ENCODE results near the gene PES1.
A peak's percentile ranks its signal among the peaks of the same experiment; 100 is the strongest.
"Not testable (repeated sequence)": the region's sequence is repeated elsewhere in the genome, so short reads cannot be mapped to it uniquely, and the experiment has no call there.

PES1 gene

GRCh38 chr22:30591588-30592359, at the start of gene PES1:
TSS of gene PES1 (minus strand) at chr22:30591910. CDS start at chr22:30591833, 77 bp downstream.
- DNase-seq = peak; percentile 95

- no peak for DNase-seq
Observed at GRCh38 chr22:30640839-30641430, 49.2 kb upstream of the PES1 start.

GRCh38 chr22:30640361-30640760, 48.7 kb upstream of the PES1 start:
- DNase-seq = no peak

GRCh38 chr22:30637701-30638114, 46.0 kb upstream of the PES1 start:
- DNase-seq = no peak

- DNase-seq = no peak
Observed at GRCh38 chr22:30636226-30637077, 44.7 kb upstream of the PES1 start.

GRCh38 chr22:30635273-30636225, 43.8 kb upstream of the PES1 start, which contains the start of gene SLC35E4:
TSS of gene SLC35E4 (plus strand) at chr22:30635781. CDS start at chr22:30636451, 670 bp downstream.
- peak; percentile 53 for DNase-seq

- peak; percentile 47 for DNase-seq
Observed at GRCh38 chr22:30634471-30635233, 42.9 kb upstream of the PES1 start.

- DNase-seq = not testable (repeated sequence)
Observed at GRCh38 chr22:30631469-30631868, 39.8 kb upstream of the PES1 start.

- DNase-seq = no peak
Observed at GRCh38 chr22:30628491-30628890, 36.8 kb upstream of the PES1 start.

- no peak for DNase-seq
Observed at GRCh38 chr22:30627471-30627870, 35.8 kb upstream of the PES1 start.

GRCh38 chr22:30626413-30626812, 34.7 kb upstream of the PES1 start:
- no peak for DNase-seq

- DNase-seq = not testable (repeated sequence)
Observed at GRCh38 chr22:30619909-30620308, 28.2 kb upstream of the PES1 start.

- no peak for DNase-seq
Observed at GRCh38 chr22:30617819-30618218, 26.1 kb upstream of the PES1 start.

GRCh38 chr22:30615543-30615954, 23.8 kb upstream of the PES1 start:
- no peak for DNase-seq

GRCh38 chr22:30614879-30615278, 23.2 kb upstream of the PES1 start:
- no peak for DNase-seq

- DNase-seq = no peak
Observed at GRCh38 chr22:30614268-30614667, 22.6 kb upstream of the PES1 start.

- no peak for DNase-seq
Observed at GRCh38 chr22:30612789-30613188, 21.1 kb upstream of the PES1 start.

- no peak for DNase-seq
Observed at GRCh38 chr22:30611197-30611596, 19.5 kb upstream of the PES1 start.

GRCh38 chr22:30610299-30610698, 18.6 kb upstream of the PES1 start:
- DNase-seq = no peak

- DNase-seq = no peak
Observed at GRCh38 chr22:30609260-30610185, 17.8 kb upstream of the PES1 start.

Data from NCI-H748 treated with DMSO at 0.1 percent for 48 hours (cell line).